Prostate gland (tissue), 2 donors: ENCODE measurements around the gene BHLHA15. TPM values are rescaled to one million over a fixed set of nuclear protein-coding genes. Genes with fewer than 3 reads are reported as not detected.
A peak's percentile ranks its signal among the peaks of the same experiment; 100 is the strongest.

Source experiments
- DNase-seq: peaks from one replicate; pipeline ENCODE4 v3.0.0-alpha.2; 2019; ENCODE audit warnings: low spot score
- H3K27ac ChIP-seq, 2 donors: fragments of 200-600 bp; sonication (generic); 2 replicates each; pipeline ENCODE4 v1.5.1; 2017 to 2019
- H3K27me3 ChIP-seq: fragments of 200-600 bp; sonication (generic); replicated peaks from 2 replicates; pipeline ENCODE4 v1.5.1; 2019; ENCODE audit not compliant: insufficient read depth
- H3K36me3 ChIP-seq, 2 donors: fragments of 200-600 bp; sonication (generic); 1 replicate in 1 of 2; 2 replicates in 1 of 2; pipeline versions ENCODE4 v1.5.1 to v1.8.1; 2017 to 2019
- H3K4me1 ChIP-seq: fragments of 200-600 bp; sonication (generic); replicated peaks from 2 replicates; pipeline ENCODE4 v1.5.1; 2019
- H3K4me3 ChIP-seq, 2 donors: fragments of 200-600 bp; sonication (generic); 2 replicates each; pipeline ENCODE4 v1.5.1; 2017 to 2019
- H3K9me3 ChIP-seq: fragments of 200-600 bp; sonication (generic); 2 replicates; pipeline ENCODE4 v1.5.1; 2017
- CTCF ChIP-seq, 4 experiments: fragments of 200-600 bp in 2 of 4; fragments of 450-650 bp in 2 of 4; sonication (generic) in 2 of 4; IDR thresholded peaks; 1 replicate in 3 of 4; 2 replicates in 1 of 4; pipeline ENCODE4 v1.5.1; 2016 to 2019; ENCODE audit warnings: antibody characterized with exemption in 4 of 4, mild to moderate bottlenecking in 2 of 4, moderate library complexity in 2 of 4
- POLR2A ChIP-seq: fragments of 450-650 bp; IDR thresholded peaks from one replicate; pipeline ENCODE4 v1.6.1; 2016; ENCODE audit warnings: antibody characterized with exemption, mild to moderate bottlenecking
- POLR2AphosphoS5 ChIP-seq: sonication (generic); formaldehyde crosslinking; IDR thresholded peaks from one replicate; pipeline ENCODE4 v1.6.1; 2017; ENCODE audit warnings: antibody characterized with exemption
- WGBS: methylation state at CpG from one replicate; pipeline ENCODE4 v1.1.5; 2018; 5-methylcytosine and 5-hydroxymethylcytosine counted together
- intact Hi-C: fragments of 100-400 bp; cut with DNase I; formaldehyde crosslinking; loops from one replicate; pipeline ENCODE4 v1.14.2; 2022
- total RNA-seq, 2 donors: library from RNA; depleted of rRNA; stranded (reverse); fragments of >200 nt; gene quantifications; one replicate each; pipeline ENCODE4 v1.1.0, GENCODE V29; 2016

The BHLHA15 gene
- total RNA-seq, 2 donors from 2014 or later, result 24.6 to 90.9 TPM

DNA sequence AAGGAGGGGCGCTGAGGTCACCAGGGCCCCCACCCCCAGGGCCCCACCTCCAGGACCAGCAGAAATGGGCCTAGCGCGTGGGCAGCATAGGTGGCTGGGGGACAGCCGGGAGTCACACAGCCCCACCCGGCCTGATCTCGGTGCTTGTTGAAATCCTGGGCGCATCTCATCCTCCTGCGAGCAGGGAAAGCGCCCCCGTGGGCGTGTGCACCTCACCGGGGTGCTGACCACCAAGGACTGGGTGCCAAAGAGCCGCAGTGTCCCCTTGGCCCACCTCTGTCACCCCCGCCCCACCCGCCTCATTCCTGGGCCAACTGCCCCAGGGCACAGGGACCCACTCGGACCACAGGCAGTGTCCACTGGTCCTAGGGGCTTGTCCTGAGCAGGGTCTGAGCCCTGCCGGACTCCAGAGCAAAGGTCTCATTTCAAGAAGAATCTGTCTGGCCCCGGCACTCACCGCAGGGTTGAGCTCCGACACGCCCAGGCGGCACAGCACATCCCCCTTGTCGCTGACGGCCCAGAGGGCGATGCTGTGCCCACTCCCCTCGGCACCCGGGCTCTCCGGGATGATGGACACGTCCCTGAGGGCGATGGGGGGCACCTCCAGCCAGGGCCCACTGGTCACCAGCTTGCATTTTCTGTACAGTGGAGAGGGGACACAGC is 11.4 kb downstream of the BHLHA15 start:
- H3K36me3 ChIP-seq, result no peaks in the 10 kb centered on the region
- TF ChIP-seq POLR2AphosphoS5 (no peak), POLR2A (no peak), CTCF (IDR thresholded peaks at IDR 0.05) (no peak)
- no peaks in the 10 kb centered on the region for H3K27me3 ChIP-seq
- H3K4me3 ChIP-seq, result no peak overlapping the region
- no peak for DNase-seq
- WGBS, result 84% methylated on average over 30 of the region's 30 CpGs
- intact Hi-C loops, result no loop called here
- H3K27ac ChIP-seq, result peak overlapping the region; percentile 71 to 79
- peaks cover 30% of the 10 kb centered on the region for H3K4me1 ChIP-seq
- H3K9me3 ChIP-seq, result no peaks in the 10 kb centered on the region

GRCh38 chr7:98223351-98223897 is 12.2 kb downstream of the BHLHA15 start:
- DNase-seq, result peak; percentile 41
- H3K4me1 ChIP-seq, result peaks cover 25% of the 10 kb centered on the region
- 42% methylated on average over 15 of the region's 15 CpGs for WGBS
- intact Hi-C loops, result no loop called here
- TF ChIP-seq POLR2AphosphoS5, result no peak
- TF ChIP-seq POLR2A, result no peak
- TF ChIP-seq CTCF (IDR thresholded peaks at IDR 0.05), result no peak
- H3K27me3 ChIP-seq, result no peaks in the 10 kb centered on the region
- H3K9me3 ChIP-seq, result no peaks in the 10 kb centered on the region
- peak overlapping the region; percentile 71 to 79 for H3K27ac ChIP-seq
- H3K36me3 ChIP-seq, result no peaks in the 10 kb centered on the region
- H3K4me3 ChIP-seq, result no peak overlapping the region

- intact Hi-C loops, result no loop called here
- Histone ChIP-seq H3K9me3 (no peaks in the 10 kb centered on the region), H3K4me3 (no peak overlapping the region), H3K36me3 (no peaks in the 10 kb centered on the region), H3K27ac (peak overlapping the region; percentile 71 to 79), H3K4me1 (peaks cover 25% of the 10 kb centered on the region), H3K27me3 (no peaks in the 10 kb centered on the region)
- no peak for TF ChIP-seq CTCF (IDR thresholded peaks at IDR 0.05)
- TF ChIP-seq POLR2A, result no peak
- no peak for TF ChIP-seq POLR2AphosphoS5
- 83% methylated on average over 19 of the region's 21 CpGs for WGBS
- no peak for DNase-seq
These were observed 12.9 kb downstream of the BHLHA15 start for GRCh38 chr7:98223898-98224700.

DNA sequence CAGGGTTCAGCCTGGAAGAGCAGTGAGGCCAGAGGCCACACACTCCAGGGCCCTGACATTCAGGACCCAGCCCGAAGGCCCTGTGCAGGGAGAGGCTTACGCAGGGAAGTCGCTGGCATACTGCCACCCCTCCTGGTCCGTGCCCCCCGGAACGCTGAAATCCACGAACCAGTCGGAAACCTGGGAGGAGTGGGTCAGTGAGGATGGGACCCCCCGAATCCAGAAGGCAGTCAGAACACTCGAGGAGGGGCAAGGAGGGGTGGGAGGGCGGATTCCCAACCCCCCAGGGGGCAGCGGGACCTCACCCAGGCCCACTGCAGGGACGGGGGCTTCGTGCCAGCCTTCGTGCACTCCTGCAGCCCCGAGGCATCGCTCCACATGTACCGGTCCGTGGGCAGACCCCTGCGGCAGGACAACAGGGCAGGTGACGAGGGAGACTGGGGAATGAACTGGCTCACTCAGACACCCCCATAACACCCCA is 13.5 kb downstream of the BHLHA15 start:
- no peak overlapping the region for H3K4me3 ChIP-seq
- no peak for DNase-seq
- TF ChIP-seq CTCF (IDR thresholded peaks at IDR 0.05) (no peak), POLR2AphosphoS5 (no peak), POLR2A (no peak)
- no peaks in the 10 kb centered on the region for H3K27me3 ChIP-seq
- WGBS, result 93% methylated on average over 20 of the region's 21 CpGs
- H3K27ac ChIP-seq, result peak overlapping the region; percentile 71 to 79
- H3K4me1 ChIP-seq, result peaks cover 25% of the 10 kb centered on the region
- H3K36me3 ChIP-seq, result no peaks in the 10 kb centered on the region
- no peaks in the 10 kb centered on the region for H3K9me3 ChIP-seq
- intact Hi-C loops, result no loop called here
